Airway epithelial cell (primary cell): ENCODE data around the gene SEPTIN10. TPM values are rescaled to one million over a fixed set of nuclear protein-coding genes. Genes with fewer than 3 reads are reported as not detected.

Source experiments
- total RNA-seq: library from RNA; depleted of rRNA; stranded (reverse); fragments of >200 nt; gene quantifications from 2 replicates; pipeline ENCODE4 v1.2.3, GENCODE V29; 2015

Gene SEPTIN10
- total RNA-seq, result 35.5 and 53.3 TPM in 2 replicates

GRCh38 chr2:109613922-109614714 lies at the start of gene SEPTIN10, which contains the start of gene SOWAHC:
Gene SEPTIN10, minus strand, starts transcription at chr2:109613966. Its CDS starts 139 bp downstream, at chr2:109613827.
Gene SOWAHC, plus strand, starts transcription at chr2:109614364. Its CDS starts 126 bp downstream, at chr2:109614490.

Other genes with a start within 250 kb of the SEPTIN10 start
- 45.2 and 53.9 TPM in 2 replicates for gene SOWAHC, start 398 bp upstream of the SEPTIN10 start, total RNA-seq
- 5.4 and 12.2 TPM in 2 replicates for gene RGPD5, start 180.3 kb upstream of the SEPTIN10 start, total RNA-seq